Bronchial epithelial cell (primary cell): ENCODE data around the gene CCDC187. TPM values are rescaled to one million over a fixed set of nuclear protein-coding genes. Genes with fewer than 3 reads are reported as not detected.

Source experiments
- DNase-seq: peaks from one replicate; pipeline ENCODE4 v3.0.0-alpha.2; 2010; ENCODE audit warnings: low read depth
- FAIRE-seq: peaks from 2 replicates; lab custom pipeline; 2011; peaks lifted over from hg19 to GRCh38; lab: Jason Lieb, UNC
- H3K27me3 ChIP-seq: 2 replicates; pipeline ENCODE4 v1.5.1; 2011; ENCODE audit warnings: low read length; ENCODE audit not compliant: control insufficient read depth, insufficient read depth
- H3K36me3 ChIP-seq: 2 replicates; pipeline ENCODE4 v1.5.1; 2011; ENCODE audit warnings: low read length; ENCODE audit not compliant: control insufficient read depth, insufficient read depth
- H3K4me3 ChIP-seq: 2 replicates; pipeline ENCODE4 v1.5.1; 2011; ENCODE audit warnings: mild to moderate bottlenecking, low read depth, low read length, control low read depth
- CTCF ChIP-seq: IDR thresholded peaks from 2 replicates; pipeline ENCODE4 v1.5.1; 2011; ENCODE audit warnings: mild to moderate bottlenecking, moderate library complexity, low read length, control low read depth, inconsistent platforms; ENCODE audit not compliant: insufficient read depth, severe bottlenecking
- total RNA-seq: library from RNA; depleted of rRNA; stranded (reverse); fragments of >200 nt; gene quantifications from 2 replicates; pipeline ENCODE4 v1.2.1, GENCODE V29; 2014

Gene CCDC187
- total RNA-seq, 1 donor from 2014 or later: not detected

DNA sequence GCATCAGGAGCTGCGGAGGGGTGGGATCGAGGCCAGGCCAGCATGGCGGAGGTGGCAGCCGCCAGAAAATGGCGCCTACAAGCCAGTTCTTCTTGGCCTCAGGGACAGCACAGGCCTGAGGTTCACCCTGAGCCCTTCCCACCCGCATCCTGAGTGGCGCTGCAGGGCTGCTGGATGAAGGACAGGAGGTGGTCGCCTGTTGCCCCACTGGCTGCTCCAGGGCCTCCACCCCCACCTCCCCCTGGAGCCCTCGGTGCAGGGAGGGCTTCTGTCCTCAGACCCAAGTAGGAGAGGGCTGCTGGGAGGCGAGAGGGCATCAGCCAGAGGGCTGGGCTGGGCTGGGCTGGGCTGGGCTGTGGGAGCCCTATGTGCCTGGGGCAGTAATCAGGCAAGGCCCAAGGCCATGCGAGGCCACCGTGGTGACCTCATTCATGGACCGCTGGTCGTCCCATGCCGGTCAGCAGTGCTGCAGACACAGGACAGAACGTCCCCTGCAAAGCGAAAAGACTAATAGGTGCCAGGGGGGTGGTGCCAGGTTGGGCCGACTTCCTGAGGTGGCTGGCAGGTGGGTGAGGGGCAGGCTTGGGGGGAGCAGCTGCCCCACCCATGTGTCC, 37.3 kb upstream of the CCDC187 start:
- no peak overlapping the region for H3K4me3 ChIP-seq
- DNase-seq: no peak
- H3K27me3 ChIP-seq: peaks cover 2% of the 10 kb centered on the region
- TF ChIP-seq CTCF: no peak
- H3K36me3 ChIP-seq: peaks cover 1% of the 10 kb centered on the region
- no peak for FAIRE-seq

- H3K36me3 ChIP-seq: peaks cover 1% of the 10 kb centered on the region
- DNase-seq (no peak), FAIRE-seq (no peak)
- H3K4me3 ChIP-seq: no peak overlapping the region
- peaks cover 2% of the 10 kb centered on the region for H3K27me3 ChIP-seq
- no peak for TF ChIP-seq CTCF
Measured at GRCh38 chr9:136340356-136341041, 36.6 kb upstream of the CCDC187 start.

- peaks cover 1% of the 10 kb centered on the region for H3K36me3 ChIP-seq
Measured at GRCh38 chr9:136339958-136340310, 36.0 kb upstream of the CCDC187 start.

DNA sequence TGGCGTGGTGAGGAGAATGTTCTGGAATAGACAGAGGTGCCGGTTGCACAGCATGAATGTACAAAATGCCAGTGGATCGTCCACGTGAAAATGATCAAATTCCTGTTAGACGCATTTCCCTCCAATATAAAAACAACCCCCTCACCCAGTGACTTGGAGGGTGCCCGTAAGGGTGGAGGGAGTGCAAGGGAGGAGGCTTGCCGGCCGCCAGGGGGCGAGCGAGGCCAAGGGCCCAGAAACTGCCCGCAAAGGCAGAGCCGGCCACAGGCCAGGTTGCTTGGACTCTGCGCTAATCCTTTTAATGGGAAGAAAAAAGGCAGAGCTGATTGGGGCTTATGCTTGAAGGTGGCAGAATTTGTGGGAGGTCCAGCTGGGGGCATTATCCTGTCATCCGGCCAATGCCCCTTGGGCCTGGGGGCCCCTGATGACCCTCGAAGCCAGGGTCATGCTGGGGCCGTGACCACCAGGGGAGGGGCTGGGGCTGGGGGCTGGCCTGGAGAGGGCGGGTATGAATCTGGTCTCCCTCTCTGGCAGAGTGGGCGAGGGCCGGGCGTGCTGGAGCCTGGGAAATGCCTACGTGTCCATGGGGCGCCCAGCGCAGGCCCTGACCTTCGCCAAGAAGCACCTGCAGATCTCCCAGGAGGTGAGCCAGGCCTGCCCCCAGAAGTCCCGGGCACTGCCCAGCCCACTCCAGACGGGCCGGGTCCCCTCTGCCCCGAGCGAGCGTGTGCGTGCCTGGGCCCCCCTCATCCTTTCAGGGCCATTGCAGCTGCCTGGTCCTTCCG, 35.5 kb upstream of the CCDC187 start:
- DNase-seq: peak; percentile 36
- Histone ChIP-seq H3K4me3 (no peak overlapping the region), H3K27me3 (peaks cover 2% of the 10 kb centered on the region), H3K36me3 (peaks cover 1% of the 10 kb centered on the region)
- FAIRE-seq: no peak
- TF ChIP-seq CTCF: peak; percentile 95

More at GRCh38 chr9:136339958-136340310, 36.0 kb upstream of the CCDC187 start:
- H3K27me3 ChIP-seq: peaks cover 2% of the 10 kb centered on the region
- FAIRE-seq (no peak), DNase-seq (no peak)
- H3K4me3 ChIP-seq: no peak overlapping the region
- no peak for TF ChIP-seq CTCF

GRCh38 chr9:136338511-136338910, 34.6 kb upstream of the CCDC187 start:
- no peak for TF ChIP-seq CTCF
- FAIRE-seq (no peak), DNase-seq (no peak)
- peaks cover 1% of the 10 kb centered on the region for H3K36me3 ChIP-seq
- no peak overlapping the region for H3K4me3 ChIP-seq
- H3K27me3 ChIP-seq: peaks cover 2% of the 10 kb centered on the region
